Measurements from ENCODE around the gene MDFI.

The MDFI gene

GRCh38 chr6:41596096-41596685 lies 42.1 kb upstream of the MDFI start:
- Histone ChIP-seq H3K36me3 (ENCODE audit: insufficient read depth, low read length) (no peaks in the 10 kb centered on the region), H3K4me3 (ENCODE audit: low read length) (no peak overlapping the region), H3K27me3 (ENCODE audit: control insufficient read depth, insufficient read depth, low read length) (no peaks in the 10 kb centered on the region), H3K4me1 (ENCODE audit: control insufficient read depth, insufficient read depth, low read length) (no peaks in the 10 kb centered on the region), H3K9me3 (replicated peaks; ENCODE audit: low read length) (no peaks in the 10 kb centered on the region), H3K4me2 (ENCODE audit: low read length) (no peak overlapping the region), H3K9ac (ENCODE audit: low read depth, low read length) (no peak overlapping the region)

- Histone ChIP-seq H3K9ac (ENCODE audit: low read depth, low read length) (no peak overlapping the region), H3K4me2 (ENCODE audit: low read length) (no peak overlapping the region), H3K9me3 (replicated peaks; ENCODE audit: low read length) (no peaks in the 10 kb centered on the region), H3K27me3 (ENCODE audit: control insufficient read depth, insufficient read depth, low read length) (no peaks in the 10 kb centered on the region), H3K4me1 (ENCODE audit: control insufficient read depth, insufficient read depth, low read length) (no peaks in the 10 kb centered on the region), H3K36me3 (ENCODE audit: insufficient read depth, low read length) (no peaks in the 10 kb centered on the region), H3K4me3 (ENCODE audit: low read length) (no peak overlapping the region)
These were observed 41.5 kb upstream of the MDFI start for GRCh38 chr6:41596807-41597206.

- no peak overlapping the region for H3K9ac ChIP-seq (ENCODE audit: low read depth, low read length)
- H3K4me2 ChIP-seq (ENCODE audit: low read length), result no peak overlapping the region
- no peaks in the 10 kb centered on the region for H3K27me3 ChIP-seq (ENCODE audit: control insufficient read depth, insufficient read depth, low read length)
- no peaks in the 10 kb centered on the region for H3K36me3 ChIP-seq (ENCODE audit: insufficient read depth, low read length)
- no peaks in the 10 kb centered on the region for H3K9me3 ChIP-seq (replicated peaks; ENCODE audit: low read length)
- no peaks in the 10 kb centered on the region for H3K4me1 ChIP-seq (ENCODE audit: control insufficient read depth, insufficient read depth, low read length)
- H3K4me3 ChIP-seq (ENCODE audit: low read length), result no peak overlapping the region
These were observed 40.8 kb upstream of the MDFI start for GRCh38 chr6:41597246-41598000.

DNA sequence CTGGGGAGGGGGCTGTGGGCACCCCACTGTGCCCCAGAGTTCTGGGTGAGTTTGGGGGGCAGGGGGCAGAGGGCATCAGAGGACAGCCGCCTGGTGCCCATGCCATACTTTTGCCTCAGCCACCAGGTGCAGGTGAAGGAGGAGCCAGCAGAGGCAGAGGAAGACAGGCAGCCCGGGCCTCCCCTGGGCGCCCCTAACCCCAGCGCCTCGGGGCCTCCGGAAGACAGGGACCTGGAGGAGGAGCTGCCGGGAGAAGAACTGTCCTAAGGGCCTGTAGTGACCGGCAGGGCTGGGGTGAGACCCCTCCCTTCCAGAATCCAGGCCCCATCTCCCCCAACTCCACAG lies 39.6 kb upstream of the MDFI start:
- no peaks in the 10 kb centered on the region for H3K4me1 ChIP-seq (ENCODE audit: control insufficient read depth, insufficient read depth, low read length)

GRCh38 chr6:41599015-41599851 lies 39.0 kb upstream of the MDFI start:
- Histone ChIP-seq H3K9me3 (replicated peaks; ENCODE audit: low read length) (no peaks in the 10 kb centered on the region), H3K27me3 (ENCODE audit: control insufficient read depth, insufficient read depth, low read length) (no peaks in the 10 kb centered on the region), H3K36me3 (ENCODE audit: insufficient read depth, low read length) (no peaks in the 10 kb centered on the region), H3K4me1 (ENCODE audit: control insufficient read depth, insufficient read depth, low read length) (no peaks in the 10 kb centered on the region), H3K9ac (ENCODE audit: low read depth, low read length) (no peak overlapping the region), H3K4me3 (ENCODE audit: low read length) (no peak overlapping the region), H3K4me2 (ENCODE audit: low read length) (no peak overlapping the region)

More for the DNA sequence above, 39.6 kb upstream of the MDFI start:
- Histone ChIP-seq H3K4me3 (ENCODE audit: low read length) (no peak overlapping the region), H3K27me3 (ENCODE audit: control insufficient read depth, insufficient read depth, low read length) (no peaks in the 10 kb centered on the region), H3K36me3 (ENCODE audit: insufficient read depth, low read length) (no peaks in the 10 kb centered on the region), H3K4me2 (ENCODE audit: low read length) (no peak overlapping the region), H3K9ac (ENCODE audit: low read depth, low read length) (no peak overlapping the region), H3K9me3 (replicated peaks; ENCODE audit: low read length) (no peaks in the 10 kb centered on the region)

GRCh38 chr6:41599852-41600445 lies 38.3 kb upstream of the MDFI start:
- H3K9ac ChIP-seq (ENCODE audit: low read depth, low read length), result no peak overlapping the region

DNA sequence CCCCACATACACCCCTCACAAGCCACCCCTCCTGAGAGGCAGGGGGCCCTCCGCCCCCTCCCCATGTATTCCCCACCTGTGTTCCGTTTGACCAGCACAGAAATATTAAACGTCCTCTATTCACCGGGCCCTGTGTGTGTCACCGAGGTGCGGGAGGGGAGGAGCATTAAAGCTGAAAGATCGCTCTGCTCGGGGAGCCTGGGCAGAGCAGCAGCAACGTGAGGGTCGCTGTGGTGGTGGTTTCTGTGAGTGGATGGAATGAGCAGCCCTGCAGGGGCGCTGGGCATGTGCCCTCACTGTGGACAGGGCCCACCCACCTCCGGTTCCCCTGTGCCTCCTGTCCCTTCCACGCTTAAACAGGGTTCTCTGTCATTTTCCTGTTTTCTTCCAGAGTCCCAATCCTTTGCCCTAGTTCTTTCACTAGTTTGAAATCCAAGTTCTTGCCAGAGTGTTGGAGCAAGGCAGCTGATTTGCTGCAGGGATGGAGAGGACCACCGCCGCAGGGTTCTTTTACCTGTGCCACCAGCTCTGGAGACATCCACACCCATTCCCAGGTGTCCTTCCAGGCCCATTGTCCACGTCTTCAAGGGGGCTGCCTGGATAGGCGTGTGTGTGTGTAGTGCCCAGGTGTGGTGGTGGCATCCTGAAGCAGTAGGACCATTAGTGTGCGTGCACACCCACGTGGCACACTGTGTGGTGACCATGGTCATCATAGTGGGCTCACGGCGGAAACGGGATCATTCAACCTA lies 37.6 kb upstream of the MDFI start:
- no peaks in the 10 kb centered on the region for H3K27me3 ChIP-seq (ENCODE audit: control insufficient read depth, insufficient read depth, low read length)
- H3K9ac ChIP-seq (ENCODE audit: low read depth, low read length), result no peak overlapping the region
- no peaks in the 10 kb centered on the region for H3K9me3 ChIP-seq (replicated peaks; ENCODE audit: low read length)
- H3K4me2 ChIP-seq (ENCODE audit: low read length), result no peak overlapping the region
- no peak overlapping the region for H3K4me3 ChIP-seq (ENCODE audit: low read length)
- H3K4me1 ChIP-seq (ENCODE audit: control insufficient read depth, insufficient read depth, low read length), result no peaks in the 10 kb centered on the region
- H3K36me3 ChIP-seq (ENCODE audit: insufficient read depth, low read length), result no peaks in the 10 kb centered on the region

More at GRCh38 chr6:41599852-41600445, 38.3 kb upstream of the MDFI start:
- H3K27me3 ChIP-seq (ENCODE audit: control insufficient read depth, insufficient read depth, low read length), result no peaks in the 10 kb centered on the region
- H3K36me3 ChIP-seq (ENCODE audit: insufficient read depth, low read length), result no peaks in the 10 kb centered on the region
- no peaks in the 10 kb centered on the region for H3K9me3 ChIP-seq (replicated peaks; ENCODE audit: low read length)
- H3K4me3 ChIP-seq (ENCODE audit: low read length), result no peak overlapping the region
- no peaks in the 10 kb centered on the region for H3K4me1 ChIP-seq (ENCODE audit: control insufficient read depth, insufficient read depth, low read length)
- no peak overlapping the region for H3K4me2 ChIP-seq (ENCODE audit: low read length)

- Histone ChIP-seq H3K27me3 (ENCODE audit: control insufficient read depth, insufficient read depth, low read length) (no peaks in the 10 kb centered on the region), H3K4me1 (ENCODE audit: control insufficient read depth, insufficient read depth, low read length) (no peaks in the 10 kb centered on the region), H3K4me2 (ENCODE audit: low read length) (no peak overlapping the region), H3K9ac (ENCODE audit: low read depth, low read length) (no peak overlapping the region), H3K9me3 (replicated peaks; ENCODE audit: low read length) (no peaks in the 10 kb centered on the region), H3K36me3 (ENCODE audit: insufficient read depth, low read length) (no peaks in the 10 kb centered on the region), H3K4me3 (ENCODE audit: low read length) (no peak overlapping the region)
These were observed 37.1 kb upstream of the MDFI start for GRCh38 chr6:41601248-41601549.

GRCh38 chr6:41602422-41602743 lies 35.9 kb upstream of the MDFI start:
- no peak overlapping the region for H3K9ac ChIP-seq (ENCODE audit: low read depth, low read length)

DNA sequence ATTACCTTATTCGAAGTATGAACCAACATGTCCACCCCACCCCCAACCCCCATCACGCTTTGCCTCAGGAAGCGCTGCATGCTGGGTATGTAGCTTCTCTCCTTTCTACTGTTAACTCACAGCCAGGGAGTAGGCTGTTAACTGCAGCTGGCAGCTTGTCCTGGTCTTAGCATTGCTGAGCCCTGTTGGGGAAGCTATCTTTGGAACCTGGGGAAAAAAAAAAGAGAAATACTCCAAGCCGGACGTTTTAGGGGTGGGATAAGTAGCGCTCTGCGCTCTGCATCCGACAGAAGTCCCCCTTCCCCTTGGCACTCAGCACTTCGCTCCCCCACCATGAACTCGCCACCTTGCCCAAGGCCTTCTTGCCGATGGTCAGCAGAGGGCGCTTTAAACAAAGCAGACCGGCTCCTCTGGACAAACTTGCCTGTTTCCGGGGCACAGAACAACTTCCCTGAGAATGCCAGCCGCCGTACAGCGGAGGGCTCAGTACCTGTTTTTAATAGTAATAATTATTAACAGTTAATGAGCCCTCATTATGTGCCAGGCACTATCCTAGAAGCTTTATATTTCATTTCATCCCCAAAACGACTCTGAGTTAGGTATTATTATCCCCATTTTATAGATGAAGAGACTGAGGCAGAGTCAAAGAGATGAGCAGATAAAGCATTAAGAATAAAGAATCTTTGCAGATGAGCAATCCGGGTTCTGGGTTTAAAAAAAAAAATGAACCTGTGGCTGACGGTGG lies 35.2 kb upstream of the MDFI start:
- H3K36me3 ChIP-seq (ENCODE audit: insufficient read depth, low read length), result no peaks in the 10 kb centered on the region
- H3K27me3 ChIP-seq (ENCODE audit: control insufficient read depth, insufficient read depth, low read length), result peaks cover 4% of the 10 kb centered on the region
- no peak overlapping the region for H3K9ac ChIP-seq (ENCODE audit: low read depth, low read length)
- H3K4me1 ChIP-seq (ENCODE audit: control insufficient read depth, insufficient read depth, low read length), result no peaks in the 10 kb centered on the region
- H3K4me3 ChIP-seq (ENCODE audit: low read length), result peak overlapping the region; percentile 48
- H3K4me2 ChIP-seq (ENCODE audit: low read length), result peak overlapping the region; percentile 79
- no peaks in the 10 kb centered on the region for H3K9me3 ChIP-seq (replicated peaks; ENCODE audit: low read length)

More at GRCh38 chr6:41602422-41602743, 35.9 kb upstream of the MDFI start:
- H3K9me3 ChIP-seq (replicated peaks; ENCODE audit: low read length), result no peaks in the 10 kb centered on the region
- H3K27me3 ChIP-seq (ENCODE audit: control insufficient read depth, insufficient read depth, low read length), result peaks cover 2% of the 10 kb centered on the region
- H3K4me1 ChIP-seq (ENCODE audit: control insufficient read depth, insufficient read depth, low read length), result no peaks in the 10 kb centered on the region
- no peaks in the 10 kb centered on the region for H3K36me3 ChIP-seq (ENCODE audit: insufficient read depth, low read length)
- no peak overlapping the region for H3K4me3 ChIP-seq (ENCODE audit: low read length)
- no peak overlapping the region for H3K4me2 ChIP-seq (ENCODE audit: low read length)
